ENCODE measurements around the gene AKT1S1. TPM values are rescaled to one million over a fixed set of nuclear protein-coding genes. Genes with fewer than 3 reads are reported as not detected.
A peak's percentile ranks its signal among the peaks of the same experiment; 100 is the strongest.

Gene AKT1S1
- total RNA-seq, 1 donor from 2014 or later, result 48.8 TPM

- peaks cover 13% of the 10 kb centered on the region for H3K36me3 Mint-ChIP-seq (ENCODE audit: insufficient read depth)
- no peaks in the 10 kb centered on the region for H3K27me3 Mint-ChIP-seq
- DNase-seq (ENCODE audit: low spot score, unreplicated experiment), result no peak
- no peak overlapping the region for H3K4me3 Mint-ChIP-seq (ENCODE audit: low read depth)
- H3K27ac Mint-ChIP-seq, result no peak overlapping the region
- TF ChIP-seq CTCF (IDR thresholded peaks at IDR 0.05; ENCODE audit: unreplicated experiment), result no peak
- H3K9me3 Mint-ChIP-seq (ENCODE audit: low read depth), result no peaks in the 10 kb centered on the region
- peaks cover 20% of the 10 kb centered on the region for H3K4me1 Mint-ChIP-seq (ENCODE audit: low read depth)
Measured at GRCh38 chr19:49923055-49924003, 46.2 kb upstream of the AKT1S1 start.

- Mint-ChIP-seq H3K27me3 (no peaks in the 10 kb centered on the region), H3K4me3 (ENCODE audit: low read depth) (no peak overlapping the region), H3K9me3 (ENCODE audit: low read depth) (no peaks in the 10 kb centered on the region), H3K27ac (peak overlapping the region; percentile 71), H3K36me3 (ENCODE audit: insufficient read depth) (peaks cover 15% of the 10 kb centered on the region), H3K4me1 (ENCODE audit: low read depth) (peaks cover 15% of the 10 kb centered on the region)
- no peak for TF ChIP-seq CTCF (IDR thresholded peaks at IDR 0.05; ENCODE audit: unreplicated experiment)
- no peak for DNase-seq (ENCODE audit: low spot score, unreplicated experiment)
Measured at GRCh38 chr19:49921871-49922795, 45.0 kb upstream of the AKT1S1 start.

DNA sequence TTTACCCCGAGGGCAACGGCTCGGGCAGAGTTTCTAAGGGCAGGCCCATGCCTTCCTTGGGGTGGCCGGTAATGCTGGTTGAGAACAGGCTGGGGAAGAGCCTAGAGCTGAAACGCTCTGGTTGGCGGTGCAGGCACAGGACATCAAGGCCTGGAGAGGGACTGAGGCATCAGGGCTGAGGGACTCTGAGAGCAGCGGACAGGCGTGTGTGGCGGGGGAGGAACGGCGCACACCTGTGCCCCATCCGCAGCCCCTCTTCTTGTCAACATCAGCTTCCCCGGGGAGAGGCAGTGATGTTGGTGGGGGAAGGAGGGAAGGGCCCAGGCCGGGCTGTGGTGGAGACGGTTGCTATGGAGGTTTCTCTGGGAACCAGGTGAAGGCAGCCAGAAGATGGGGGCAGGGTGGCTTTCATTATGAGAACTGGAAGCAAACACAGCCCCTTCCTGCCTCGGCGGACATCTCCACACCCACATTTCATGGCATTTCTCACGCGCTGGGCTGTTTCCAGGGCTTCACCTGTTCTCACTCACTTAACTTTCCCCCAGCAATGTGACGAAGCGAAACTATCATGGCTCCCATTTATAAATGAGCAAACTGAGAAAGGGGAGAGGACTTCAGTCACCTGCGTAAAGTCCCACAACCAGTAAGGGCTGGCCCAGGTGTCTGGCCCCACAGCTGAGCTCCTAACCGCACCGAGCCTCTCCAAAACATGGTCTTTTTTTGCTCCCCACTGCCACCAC lies 43.6 kb upstream of the AKT1S1 start:
- no peak for DNase-seq (ENCODE audit: low spot score, unreplicated experiment)
- Mint-ChIP-seq H3K4me1 (ENCODE audit: low read depth) (peaks cover 16% of the 10 kb centered on the region), H3K27me3 (no peaks in the 10 kb centered on the region), H3K27ac (peak overlapping the region; percentile 86), H3K9me3 (ENCODE audit: low read depth) (no peaks in the 10 kb centered on the region), H3K36me3 (ENCODE audit: insufficient read depth) (peaks cover 16% of the 10 kb centered on the region), H3K4me3 (ENCODE audit: low read depth) (no peak overlapping the region)
- no peak for TF ChIP-seq CTCF (IDR thresholded peaks at IDR 0.05; ENCODE audit: unreplicated experiment)

DNA sequence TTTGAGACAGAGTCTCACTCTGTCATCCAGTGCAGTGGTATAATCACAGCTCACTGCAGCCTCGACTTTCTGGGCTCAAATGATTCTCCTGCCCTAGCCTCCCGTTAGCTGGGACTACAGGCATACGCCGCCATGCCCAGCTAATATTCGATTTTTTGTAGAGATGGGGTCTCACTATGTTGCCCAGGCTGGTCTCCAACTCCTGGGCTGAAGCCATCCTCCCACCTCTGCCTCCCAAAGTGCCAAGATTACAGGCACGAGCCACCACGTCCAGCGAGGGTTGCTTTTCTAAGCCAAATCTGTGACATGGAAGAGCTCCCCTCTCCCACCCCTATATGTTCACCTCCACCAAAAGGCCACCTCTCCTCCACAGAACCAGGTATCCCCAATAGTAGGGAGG lies 40.9 kb upstream of the AKT1S1 start:
- peaks cover 34% of the 10 kb centered on the region for H3K36me3 Mint-ChIP-seq (ENCODE audit: insufficient read depth)
- no peak overlapping the region for H3K27ac Mint-ChIP-seq
- no peak for TF ChIP-seq CTCF (IDR thresholded peaks at IDR 0.05; ENCODE audit: unreplicated experiment)
- H3K4me3 Mint-ChIP-seq (ENCODE audit: low read depth), result no peak overlapping the region
- no peaks in the 10 kb centered on the region for H3K9me3 Mint-ChIP-seq (ENCODE audit: low read depth)
- no peaks in the 10 kb centered on the region for H3K27me3 Mint-ChIP-seq
- no peak for DNase-seq (ENCODE audit: low spot score, unreplicated experiment)
- H3K4me1 Mint-ChIP-seq (ENCODE audit: low read depth), result peaks cover 24% of the 10 kb centered on the region

Measured in progenitor cell of endocrine pancreas (in vitro differentiated cells).